NCI-H2196 (cell line): Measurements from ENCODE around the gene KCNH1.

Source experiments
- DNase-seq: peaks from one replicate; lab custom pipeline; 2025; ENCODE audit not compliant: unreplicated experiment; lab: John Stamatoyannopoulos, UW

The KCNH1 gene

DNA sequence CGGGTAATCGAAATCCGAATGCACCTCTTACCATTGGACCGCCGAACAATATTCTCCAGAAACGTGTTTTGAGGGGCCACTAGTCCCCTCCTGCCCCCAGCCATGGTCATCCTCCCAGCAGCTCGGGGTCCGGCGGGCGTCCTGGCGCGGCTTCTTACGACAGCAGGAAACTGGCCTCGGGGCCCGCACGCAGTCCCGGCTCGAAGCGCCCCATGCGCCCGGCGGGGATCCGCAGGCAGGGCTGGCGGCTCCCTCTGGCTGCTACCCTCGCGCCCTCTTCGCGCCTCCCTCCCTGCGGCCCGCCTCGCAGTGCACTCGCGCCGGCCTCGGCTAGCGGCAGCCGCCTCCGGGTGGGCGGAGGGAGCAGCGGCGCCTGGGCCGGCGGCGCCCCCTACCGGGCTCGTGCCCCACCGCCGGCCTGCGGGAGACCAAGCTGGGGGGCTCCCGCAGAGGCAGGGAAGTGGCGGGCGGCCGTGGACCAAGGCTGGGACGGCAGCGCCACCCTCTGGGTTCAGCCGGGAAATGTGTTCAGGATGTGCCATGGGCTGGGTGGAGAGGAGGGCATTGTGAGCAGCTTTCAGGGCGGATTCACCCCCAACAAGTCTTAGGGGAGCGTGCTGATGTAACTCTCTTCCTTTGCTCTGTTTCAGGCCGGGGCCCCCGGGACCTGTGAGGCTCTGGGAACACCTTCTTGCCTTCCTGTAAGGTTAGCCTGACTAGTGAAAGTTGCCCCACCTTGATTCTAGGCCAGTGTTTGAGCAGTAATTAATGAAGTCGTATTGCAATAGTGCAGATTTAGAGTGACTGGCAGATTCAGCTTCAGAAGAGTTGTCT lies at the start of gene KCNH1:
TSS of gene KCNH1 (minus strand) at position 313 of the 834 bp plus-strand sequence. CDS start at position 110, 203 bp downstream.
- DNase-seq = peak; percentile 91

DNA sequence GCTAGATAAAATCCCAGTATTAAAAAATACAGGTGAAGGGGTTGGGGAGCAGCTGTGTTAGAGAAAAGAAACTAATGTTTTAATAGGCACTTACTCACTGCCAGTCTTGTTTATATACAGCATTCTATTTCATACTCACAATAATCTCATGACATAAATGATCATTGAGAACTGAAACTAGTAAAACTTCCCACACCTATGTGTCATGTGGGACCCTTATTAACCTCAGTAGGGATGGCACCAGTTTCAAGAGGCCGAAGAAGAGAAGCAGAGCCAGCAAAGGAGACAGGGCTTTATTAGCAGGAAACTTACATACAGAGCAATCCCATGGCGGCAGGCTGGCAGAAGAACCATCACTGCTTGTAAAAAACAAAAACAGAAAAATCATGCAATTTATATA lies 48.8 kb upstream of the KCNH1 start:
- DNase-seq = no peak

- DNase-seq = no peak
Observed at GRCh38 chr1:211174375-211174774, 40.4 kb upstream of the KCNH1 start.

DNA sequence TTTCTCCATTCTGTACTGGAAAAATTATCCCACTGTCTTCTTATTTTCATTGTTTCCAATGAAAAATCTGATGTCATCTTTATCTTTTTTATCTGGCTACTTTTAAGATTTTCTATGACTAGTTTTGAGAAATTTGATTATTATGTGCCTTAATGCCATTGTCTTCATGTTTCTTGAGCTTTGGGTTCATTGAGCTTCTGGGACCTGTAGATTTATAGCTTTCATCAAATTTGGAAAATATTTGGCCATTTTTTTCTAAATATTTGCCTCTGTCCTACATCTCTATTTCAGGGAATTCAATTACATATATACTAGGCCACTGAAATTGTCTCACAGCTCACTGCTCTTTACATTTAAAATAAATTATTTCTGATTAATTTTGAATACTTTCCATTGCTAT lies 38.7 kb upstream of the KCNH1 start:
- no peak for DNase-seq

DNA sequence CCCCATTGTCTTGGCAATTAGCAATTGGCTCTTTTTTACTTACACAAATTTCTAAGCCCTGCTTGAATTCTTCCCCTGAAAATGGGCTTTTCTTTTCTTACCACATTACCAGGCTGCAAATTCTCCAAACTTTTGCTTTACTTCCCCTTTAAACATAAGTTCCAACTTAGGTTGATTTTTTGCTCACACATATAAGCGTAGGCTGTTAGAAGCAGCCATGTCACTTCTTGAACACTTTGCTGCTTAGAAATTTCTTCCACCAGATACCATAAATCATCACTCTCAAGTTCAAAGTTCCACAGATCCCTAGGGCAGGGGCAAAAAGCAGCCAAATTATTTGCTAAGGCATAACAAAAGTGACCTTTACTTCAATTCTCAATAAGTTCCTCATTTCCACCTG lies 35.4 kb upstream of the KCNH1 start:
- no peak for DNase-seq

- no peak for DNase-seq
Observed at GRCh38 chr1:211158866-211159265, 24.9 kb upstream of the KCNH1 start.

GRCh38 chr1:211155040-211155439 lies 21.1 kb upstream of the KCNH1 start:
- no peak for DNase-seq

DNA sequence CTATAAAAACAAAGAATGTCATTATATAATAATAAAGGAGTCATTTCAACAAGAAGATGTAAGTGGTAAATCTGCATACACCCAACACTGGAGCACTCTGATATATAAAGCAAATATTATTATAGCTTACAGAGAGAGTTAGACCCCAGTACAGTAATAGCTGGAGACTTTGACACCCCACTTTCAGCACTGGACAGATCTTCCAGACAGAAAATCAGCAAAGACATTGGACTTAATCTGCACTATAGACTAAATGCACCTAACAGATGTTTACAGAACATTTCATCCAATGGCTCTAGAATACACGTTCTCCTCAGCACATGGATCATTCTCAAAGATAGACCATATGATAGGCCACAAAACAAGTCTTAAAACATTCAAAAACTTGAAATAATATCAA lies 20.0 kb upstream of the KCNH1 start:
- DNase-seq = no peak

DNA sequence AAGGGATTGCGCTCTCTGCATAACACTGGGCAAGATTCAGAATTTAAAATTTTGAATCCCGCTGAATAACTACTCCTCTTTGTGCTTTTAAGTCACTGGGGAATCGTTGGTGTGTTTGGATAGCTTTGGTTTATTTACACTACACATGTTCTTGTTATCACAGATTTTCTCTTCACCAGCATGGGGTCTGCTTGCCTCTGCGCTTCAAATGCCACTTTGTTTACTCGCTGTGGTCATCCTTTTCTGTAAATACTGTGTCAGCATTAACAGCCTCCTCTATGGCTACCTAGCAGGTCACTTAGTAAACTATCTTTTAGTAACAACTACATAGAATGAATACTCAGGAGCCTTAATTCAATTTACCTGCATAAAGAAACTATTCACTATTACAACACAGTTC lies 14.4 kb upstream of the KCNH1 start:
- DNase-seq = no peak

- peak; percentile 54 for DNase-seq
Observed at GRCh38 chr1:211145944-211146343, 12.0 kb upstream of the KCNH1 start.

- DNase-seq = peak; percentile 37
Observed at GRCh38 chr1:211135342-211135950, 1.5 kb upstream of the KCNH1 start.

DNA sequence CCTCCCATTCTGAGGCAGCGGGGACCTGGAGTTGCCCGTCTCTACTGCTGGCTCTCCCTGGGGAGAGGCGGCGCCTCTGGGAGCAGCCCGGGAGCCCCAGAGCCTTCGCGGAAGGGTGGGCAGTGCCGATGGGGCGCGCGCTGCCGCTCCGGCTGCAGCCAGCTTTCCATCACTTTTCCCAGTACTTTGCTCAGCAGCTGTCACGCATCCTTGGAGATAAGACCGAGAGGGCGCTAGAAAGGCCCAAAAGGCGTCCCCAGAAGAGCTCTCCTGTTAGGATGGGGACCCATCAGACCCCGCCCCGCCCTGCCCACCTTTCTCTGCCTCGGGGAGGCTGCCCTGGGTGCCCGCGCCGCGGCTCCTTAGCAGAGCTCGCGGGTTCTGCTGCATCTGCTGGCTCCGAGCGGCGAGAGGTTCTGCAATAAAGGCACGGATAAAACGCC lies 534 bp downstream of the KCNH1 start:
- no peak for DNase-seq

- no peak for DNase-seq
Observed at GRCh38 chr1:211132721-211133392, 1.1 kb downstream of the KCNH1 start.

- no peak for DNase-seq
Observed at GRCh38 chr1:211129776-211130175, 4.2 kb downstream of the KCNH1 start.

- no peak for DNase-seq
Observed at GRCh38 chr1:211127166-211127565, 6.8 kb downstream of the KCNH1 start.

DNA sequence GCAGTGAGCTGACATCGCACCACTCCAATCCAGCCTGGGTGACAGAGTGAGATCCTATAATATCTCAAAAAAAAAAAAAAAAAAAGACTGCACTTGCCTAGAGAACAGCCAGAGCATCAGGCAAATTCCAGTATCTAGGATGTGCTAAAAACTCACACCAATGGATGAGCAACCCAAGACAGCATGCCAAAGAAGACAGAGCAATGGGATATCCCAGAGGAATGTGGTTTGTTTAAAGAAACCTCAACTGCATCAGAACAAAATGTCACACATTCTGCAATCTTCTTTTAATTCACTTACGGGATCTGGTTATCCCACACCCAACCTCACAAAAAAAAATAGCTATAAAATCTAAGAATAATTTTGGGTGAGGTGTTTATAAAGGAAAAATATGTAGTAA lies 7.3 kb downstream of the KCNH1 start:
- DNase-seq = no peak

- DNase-seq = no peak
Observed at GRCh38 chr1:211118407-211119102, 15.4 kb downstream of the KCNH1 start.

DNA sequence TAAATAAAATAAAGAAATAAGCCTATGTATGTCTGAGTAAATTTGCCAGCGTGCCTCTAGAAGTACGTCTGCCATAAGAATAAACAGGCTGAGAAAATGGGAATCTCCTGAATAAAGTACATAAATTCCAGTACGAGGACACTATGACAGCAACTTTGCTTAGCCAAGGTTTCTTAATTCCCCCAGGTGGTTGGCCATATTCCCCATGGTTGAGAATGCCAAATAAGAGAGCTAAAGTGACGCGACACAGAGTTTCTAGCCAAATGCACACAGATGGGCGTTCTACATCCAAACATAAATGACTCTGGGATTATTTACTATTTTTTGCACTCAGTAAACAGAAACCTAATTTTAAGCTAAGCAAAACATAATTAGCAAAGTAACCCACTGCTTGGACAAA lies 19.5 kb downstream of the KCNH1 start:
- DNase-seq = no peak

GRCh38 chr1:211113566-211113965 lies 20.4 kb downstream of the KCNH1 start:
- no peak for DNase-seq

DNA sequence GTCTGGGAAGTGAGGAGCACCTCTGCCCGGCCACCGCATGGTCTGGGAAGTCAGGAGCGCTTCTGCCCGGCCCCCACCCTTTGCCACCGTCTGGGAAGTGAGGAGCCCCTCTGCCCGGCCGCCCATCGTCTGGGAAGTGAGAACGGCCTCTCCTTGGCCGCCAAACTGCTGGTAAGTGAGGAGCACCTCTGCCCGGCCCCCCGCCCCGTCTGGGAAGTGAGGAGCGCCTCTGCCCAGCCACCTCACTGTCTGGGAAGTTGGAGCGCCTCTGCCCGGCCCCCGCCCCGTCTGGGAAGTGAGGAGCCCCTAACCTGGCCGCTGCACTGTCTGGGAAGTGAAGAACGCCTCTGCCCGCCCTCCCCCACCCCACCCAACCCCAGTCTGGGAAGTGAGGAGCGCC lies 22.6 kb downstream of the KCNH1 start:
- no peak for DNase-seq

- no peak for DNase-seq
Observed at GRCh38 chr1:211101481-211101880, 32.5 kb downstream of the KCNH1 start.
